Keratinocyte (primary cell): ENCODE measurements around the gene ASTL. TPM values are rescaled to one million over a fixed set of nuclear protein-coding genes. Genes with fewer than 3 reads are reported as not detected.
"Not testable (repeated sequence)": the region's sequence is repeated elsewhere in the genome, so short reads cannot be mapped to it uniquely, and the experiment has no call there.

Source experiments
- DNase-seq: peaks from one replicate; pipeline ENCODE4 v3.0.0-alpha.2; 2011; ENCODE audit warnings: low read depth, missing footprints, low spot score
- FAIRE-seq: peaks from 2 replicates; lab custom pipeline; 2011; peaks lifted over from hg19 to GRCh38; lab: Jason Lieb, UNC
- H2AFZ ChIP-seq: 2 replicates; pipeline ENCODE4 v1.6.0; 2012; ENCODE audit warnings: low read length, control low read depth, inconsistent platforms; ENCODE audit not compliant: control insufficient read depth
- H3K27ac ChIP-seq: 2 replicates; pipeline ENCODE4 v1.5.1; 2011; ENCODE audit warnings: low read length; ENCODE audit not compliant: control insufficient read depth, insufficient read depth
- H3K27me3 ChIP-seq: 3 replicates; pipeline ENCODE4 v1.6.0; 2011; ENCODE audit warnings: low read length; ENCODE audit not compliant: control insufficient read depth, insufficient read depth; ENCODE audit errors: extremely low read depth
- H3K36me3 ChIP-seq, 2 experiments: 2 replicates in 1 of 2; 3 replicates in 1 of 2; pipeline ENCODE4 v1.5.1; 2011; ENCODE audit warnings: low read length in 2 of 2, mild to moderate bottlenecking in 1 of 2; ENCODE audit not compliant: control insufficient read depth in 2 of 2, insufficient read depth in 2 of 2; ENCODE audit errors: extremely low read depth in 1 of 2
- H3K4me1 ChIP-seq: 3 replicates; pipeline ENCODE4 v1.5.1; 2011; ENCODE audit warnings: low read length; ENCODE audit not compliant: control insufficient read depth, insufficient read depth; ENCODE audit errors: extremely low read depth
- H3K4me2 ChIP-seq: 3 replicates; pipeline ENCODE4 v1.6.0; 2011; ENCODE audit warnings: low read depth, low read length; ENCODE audit not compliant: control insufficient read depth, insufficient read depth; ENCODE audit errors: extremely low read depth
- H3K4me3 ChIP-seq, 3 experiments: fragments of 200-600 bp in 1 of 3; sonication (generic) in 1 of 3; 2 replicates in 2 of 3; 3 replicates in 1 of 3; pipeline ENCODE4 v1.5.1; 2011 to 2016; ENCODE audit warnings: low read length in 3 of 3, mild to moderate bottlenecking in 3 of 3, control low read depth in 2 of 3, inconsistent platforms in 1 of 3, low read depth in 1 of 3, mixed read lengths in 1 of 3, mixed run types in 1 of 3, moderate library complexity in 1 of 3; ENCODE audit not compliant: control insufficient read depth in 2 of 3, insufficient read depth in 2 of 3; ENCODE audit errors: extremely low read depth in 1 of 3
- H3K79me2 ChIP-seq: 2 replicates; pipeline ENCODE4 v1.6.0; 2012; ENCODE audit warnings: low read length; ENCODE audit not compliant: control insufficient read depth, insufficient read depth
- H3K9ac ChIP-seq: 3 replicates; pipeline ENCODE4 v1.6.0; 2011; ENCODE audit warnings: low read length; ENCODE audit not compliant: control insufficient read depth, insufficient read depth; ENCODE audit errors: extremely low read depth
- H3K9me1 ChIP-seq: 3 replicates; pipeline ENCODE4 v1.6.0; 2011; ENCODE audit warnings: low read length; ENCODE audit not compliant: control insufficient read depth, insufficient read depth; ENCODE audit errors: extremely low read depth
- H3K9me3 ChIP-seq: 2 replicates; pipeline ENCODE4 v1.5.1; 2012; ENCODE audit warnings: low read depth, low read length; ENCODE audit not compliant: control insufficient read depth
- H4K20me1 ChIP-seq: 3 replicates; pipeline ENCODE4 v1.6.0; 2011; ENCODE audit warnings: low read length; ENCODE audit not compliant: control insufficient read depth, insufficient read depth; ENCODE audit errors: extremely low read depth
- CTCF ChIP-seq, 3 experiments: IDR thresholded peaks in 1 of 3; conservative IDR thresholded peaks in 1 of 3; optimal IDR thresholded peaks in 1 of 3; 2 replicates in 2 of 3; 3 replicates in 1 of 3; pipeline versions ENCODE3 to v1.5.1; 2011; ENCODE audit warnings: low read length in 3 of 3, mild to moderate bottlenecking in 3 of 3, moderate library complexity in 2 of 3, control low read depth in 1 of 3, inconsistent platforms in 1 of 3; ENCODE audit not compliant: insufficient read depth in 2 of 3; ENCODE audit errors: extremely low read depth in 1 of 3
- EZH2 ChIP-seq: IDR thresholded peaks from one replicate; pipeline ENCODE4 v1.6.1; 2012; ENCODE audit warnings: inconsistent platforms, mild to moderate bottlenecking, low read length, moderate library complexity
- dilution Hi-C: fragments of 300-500 bp; cut with MboI; formaldehyde crosslinking; loops from one replicate; pipeline ENCODE4 v1.7.0; 2020; ENCODE audit warnings: low sequenced_read_pairs; ENCODE audit not compliant: extremely low pct_ligation_motif_present
- polyA plus RNA-seq, 5 experiments: library from polyadenylated mRNA; depleted of rRNA in 3 of 5; stranded (reverse) in 3 of 5; stranded (forward) in 1 of 5; unstranded in 1 of 5; fragments of >200 nt; gene quantifications; 1 replicate in 1 of 5; 2 replicates in 3 of 5; 3 replicates in 1 of 5; pipeline versions ENCODE4 v1.2.1 to v1.2.3, GENCODE V29; 2011 to 2012; ENCODE audit warnings: missing spikeins in 2 of 5, low read depth in 1 of 5, low replicate concordance in 1 of 5

Gene ASTL
- polyA plus RNA-seq, 1 donor (not counting 4 experiments of a cell fraction or from before 2014, with no cell fraction given), result not detected

- Histone ChIP-seq H3K36me3 (no peaks in the 10 kb centered on the region), H4K20me1 (no peaks in the 10 kb centered on the region), H3K4me2 (no peak overlapping the region), H3K9me3 (no peaks in the 10 kb centered on the region), H2AFZ (no peak overlapping the region), H3K9ac (no peak overlapping the region), H3K4me3 (no peak overlapping the region), H3K4me1 (no peaks in the 10 kb centered on the region), H3K79me2 (no peaks in the 10 kb centered on the region), H3K9me1 (no peaks in the 10 kb centered on the region), H3K27ac (no peak overlapping the region), H3K27me3 (peaks cover 6% of the 10 kb centered on the region)
- DNase-seq, result no peak
- no peak for FAIRE-seq
- TF ChIP-seq CTCF (optimal IDR thresholded peaks at IDR 0.05 in 1 of 3, IDR thresholded peaks at IDR 0.05 in 1 of 3, conservative IDR thresholded peaks at IDR 0.05 in 1 of 3; ENCODE audit: extremely low read depth in 1 of 3, insufficient read depth in 2 of 3, low read length in 3 of 3), result no peak
- TF ChIP-seq EZH2, result no peak
- dilution Hi-C loops, result no loop called here
Observed at GRCh38 chr2:96085541-96086355, 52.6 kb downstream of the ASTL start.

- H3K4me3 ChIP-seq, H3K36me3 ChIP-seq, H3K4me1 ChIP-seq, H3K4me2 ChIP-seq, H3K27me3 ChIP-seq, H3K79me2 ChIP-seq, H3K9ac ChIP-seq, H4K20me1 ChIP-seq, H3K9me1 ChIP-seq, dilution Hi-C loops, H3K9me3 ChIP-seq, FAIRE-seq, H2AFZ ChIP-seq, H3K27ac ChIP-seq, DNase-seq: not testable (repeated sequence)
Observed at GRCh38 chr2:96084858-96085518, 53.3 kb downstream of the ASTL start.
